GM12878 (cell line): ENCODE data around the gene LEMD3. TPM values are rescaled to one million over a fixed set of nuclear protein-coding genes. Genes with fewer than 3 reads are reported as not detected.

ENCODE experiments used
- ATAC-seq: fragments of 200-7000 bp; cut with Tn5 transposase; 3 replicates; pipeline ENCODE4 v1.9.1; 2020; ENCODE audit warnings: mild to moderate bottlenecking, moderate library complexity
- BruUV-seq: library from RNA; stranded (reverse); fragments of 400-500 nt; replicated peaks from 2 replicates; lab custom pipeline; 2021; lab: Mats Ljungman, UMichigan
- CTCF ChIA-PET: fragments of 300-600 bp; sonication (Branson Sonifier 250); formaldehyde crosslinking; extraction: SDS; loops from one replicate; lab custom pipeline; 2021; ENCODE audit warnings: inconsistent platforms; lab: Yijun Ruan, JAX
- POLR2A ChIA-PET: fragments of 350-600 bp; formaldehyde crosslinking; extraction: SDS; loops from one replicate; lab custom pipeline; 2021; ENCODE audit warnings: inconsistent platforms; lab: Charles Lee
- RAD21 ChIA-PET: fragments of 300-600 bp; sonication (Branson Sonifier 250); formaldehyde crosslinking; loops from one replicate; lab custom pipeline; 2023; ENCODE audit warnings: antibody characterized with exemption; ENCODE audit not compliant: unreplicated experiment; lab: Charles Lee
- SMC1A ChIA-PET: fragments of 300-600 bp; sonication (Branson Sonifier 250); formaldehyde crosslinking; loops from one replicate; lab custom pipeline; 2023; ENCODE audit not compliant: unreplicated experiment, uncharacterized antibody; lab: Charles Lee
- DNase-seq: peaks from one replicate; pipeline ENCODE4 v3.0.0-alpha.2; 2011; ENCODE audit warnings: low read depth, low spot score
- FAIRE-seq: peaks from 3 replicates; lab custom pipeline; 2011; peaks lifted over from hg19 to GRCh38; lab: Jason Lieb, UNC
- H2AFZ ChIP-seq: 2 replicates; pipeline ENCODE4 v1.6.0; 2011; ENCODE audit warnings: low read depth, low read length, control low read depth; ENCODE audit not compliant: control insufficient read depth
- H3K27ac ChIP-seq: 2 replicates; pipeline ENCODE4 v1.5.1; 2011; ENCODE audit warnings: control low read depth; ENCODE audit not compliant: control insufficient read depth, insufficient read depth
- H3K27me3 ChIP-seq, 2 experiments: replicated peaks in 1 of 2; 2 replicates each; pipeline versions ENCODE4 v1.6.0 to v1.6.1; 2011; ENCODE audit warnings: low read length in 1 of 2; ENCODE audit not compliant: control insufficient read depth in 2 of 2, insufficient read depth in 2 of 2
- H3K36me3 ChIP-seq, 2 experiments: 2 replicates each; pipeline ENCODE4 v1.5.1; 2011; ENCODE audit warnings: low read length in 1 of 2; ENCODE audit not compliant: control insufficient read depth in 2 of 2, insufficient read depth in 2 of 2
- H3K4me1 ChIP-seq: 2 replicates; pipeline ENCODE4 v1.6.1; 2011; ENCODE audit warnings: mild to moderate bottlenecking, low read length, moderate library complexity, mixed read lengths; ENCODE audit not compliant: control insufficient read depth, insufficient read depth
- H3K4me2 ChIP-seq: 2 replicates; pipeline ENCODE4 v1.6.0; 2011; ENCODE audit warnings: control low read depth; ENCODE audit not compliant: control insufficient read depth, insufficient read depth
- H3K4me3 ChIP-seq: fragments of 200-600 bp; sonication (generic); 2 replicates; pipeline ENCODE4 v1.5.1; 2016
- H3K79me2 ChIP-seq: 2 replicates; pipeline ENCODE4 v1.6.0; 2011; ENCODE audit warnings: low read length; ENCODE audit not compliant: control insufficient read depth, insufficient read depth
- H3K9ac ChIP-seq: 2 replicates; pipeline ENCODE4 v1.8.0; 2011; ENCODE audit warnings: low read length, control low read depth, mixed read lengths; ENCODE audit not compliant: control insufficient read depth, insufficient read depth
- H3K9me3 ChIP-seq: replicated peaks from 3 replicates; pipeline ENCODE4 v1.5.1; 2011; ENCODE audit warnings: mild to moderate bottlenecking, low read length; ENCODE audit not compliant: control insufficient read depth, insufficient read depth
- H4K20me1 ChIP-seq: 2 replicates; pipeline ENCODE4 v1.6.0; 2011; ENCODE audit not compliant: control insufficient read depth, insufficient read depth
- CBFB ChIP-seq: IDR thresholded peaks from 2 replicates; pipeline ENCODE4 v1.6.1; 2016; ENCODE audit warnings: antibody characterized with exemption, low read depth
- CHD1 ChIP-seq: IDR thresholded peaks from 2 replicates; pipeline ENCODE4 v1.6.1; 2012; ENCODE audit warnings: low read depth, low read length, improper control_type of control experiment
- FOXK2 ChIP-seq: fragments of 450-650 bp; IDR thresholded peaks from 2 replicates; pipeline ENCODE4 v1.6.1; 2017; ENCODE audit warnings: mild to moderate bottlenecking, moderate library complexity
- HDGF ChIP-seq: fragments of 450-650 bp; IDR thresholded peaks from 2 replicates; pipeline ENCODE4 v1.6.1; 2016; ENCODE audit warnings: antibody characterized with exemption
- KLF5 ChIP-seq: fragments of 450-650 bp; IDR thresholded peaks from 2 replicates; pipeline ENCODE4 v1.6.1; 2014; ENCODE audit warnings: mild to moderate bottlenecking; ENCODE audit not compliant: partially characterized antibody
- MYC ChIP-seq: IDR thresholded peaks from 2 replicates; pipeline ENCODE4 v1.6.1; 2011; ENCODE audit warnings: mild to moderate bottlenecking, low read length, moderate library complexity, inconsistent platforms; ENCODE audit not compliant: insufficient read depth, insufficient replicate concordance, insufficient read length, severe bottlenecking
- NR2C1 ChIP-seq: fragments of 450-650 bp; IDR thresholded peaks from 2 replicates; pipeline ENCODE4 v1.6.1; 2017; ENCODE audit warnings: antibody characterized with exemption, mild to moderate bottlenecking, moderate library complexity
- RAD51 ChIP-seq: fragments of 450-650 bp; IDR thresholded peaks from 2 replicates; pipeline ENCODE4 v1.6.1; 2016; ENCODE audit warnings: moderate library complexity, mild to moderate bottlenecking, inconsistent platforms
- RFX5 ChIP-seq: IDR thresholded peaks from 2 replicates; pipeline ENCODE4 v1.6.1; 2011; ENCODE audit warnings: low read depth, low read length, improper control_type of control experiment
- SUZ12 ChIP-seq: fragments of 200-600 bp; sonication (generic); IDR thresholded peaks from one replicate; pipeline ENCODE4 v1.6.1; 2018; ENCODE audit warnings: antibody characterized with exemption, mild to moderate bottlenecking; ENCODE audit not compliant: unreplicated experiment
- TCF12 ChIP-seq: IDR thresholded peaks from 2 replicates; pipeline ENCODE4 v1.6.1; 2011; ENCODE audit warnings: low read depth, mild to moderate bottlenecking, low read length
- WGBS: methylation state at CpG from one replicate; pipeline ENCODE4 v1.1.6; 2016; ENCODE audit warnings: low lambda C conversion rate; ENCODE audit not compliant: insufficient replicate concordance, insufficient coverage; ENCODE audit errors: missing lambda C conversion rate; 5-methylcytosine and 5-hydroxymethylcytosine counted together
- in situ Hi-C: fragments of 300-500 bp; cut with MboI; formaldehyde crosslinking; loops from 9 replicates; pipeline ENCODE4 v1.14.3; 2018; ENCODE audit warnings: mixed read lengths
- intact Hi-C: fragments of 100-400 bp; cut with micrococcal nuclease; formaldehyde crosslinking; loops from one replicate; pipeline ENCODE4 v1.14.2; 2022; ENCODE audit not compliant: unreplicated experiment
- polyA plus RNA-seq, 11 experiments: library from polyadenylated mRNA; depleted of rRNA in 4 of 11; unstranded in 6 of 11; stranded (reverse) in 5 of 11; fragments of >200 nt; fragmentation: Nextera tagmentation in 4 of 11; fragmentation: Illumina TruSeq in 1 of 11; extraction: Ambion mirVana in 4 of 11; extraction: Trizol in 1 of 11; gene quantifications; 1 replicate in 1 of 11; 2 replicates in 10 of 11; pipeline versions ENCODE4 v1.2.1 to v1.2.3, GENCODE V29; 2011 to 2016; ENCODE audit warnings: inconsistent platforms in 2 of 11, missing spikeins in 2 of 11, low read depth in 1 of 11
- total RNA-seq, 4 experiments: library from RNA; depleted of rRNA in 3 of 4; stranded (reverse); fragments of >200 nt in 3 of 4; fragmentation: Illumina TruSeq in 1 of 4; extraction: Trizol in 1 of 4; gene quantifications; 2 replicates each; pipeline versions ENCODE4 v1.2.1 to v1.2.3, GENCODE V29; 2013 to 2021
- TF ChIP-seq, protein P1 (sequence below): fragments of 450-650 bp; IDR thresholded peaks from 2 replicates; pipeline ENCODE4 v1.6.1; 2017; ENCODE audit warnings: borderline replicate concordance
- TF ChIP-seq, protein P2 (sequence below), 3 experiments: IDR thresholded peaks in 2 of 3; conservative IDR thresholded peaks in 1 of 3; 2 replicates each; pipeline ENCODE4 v1.5.1; 2011; ENCODE audit warnings: low read depth in 3 of 3, low read length in 3 of 3, mild to moderate bottlenecking in 3 of 3, control low read depth in 2 of 3, moderate library complexity in 2 of 3, inconsistent platforms in 1 of 3, mixed read lengths in 1 of 3; ENCODE audit not compliant: control insufficient read depth in 2 of 3, insufficient read depth in 1 of 3; ENCODE audit errors: extremely low read depth in 1 of 3
- TF ChIP-seq, protein P3 (sequence below): IDR thresholded peaks from 2 replicates; pipeline ENCODE4 v1.6.1; 2012; ENCODE audit warnings: low read depth, low read length, improper control_type of control experiment
- TF ChIP-seq, protein P4 (sequence below): fragments of 450-650 bp; IDR thresholded peaks from 2 replicates; pipeline ENCODE4 v1.6.1; 2014; ENCODE audit warnings: mild to moderate bottlenecking
- TF ChIP-seq, protein P5 (sequence below): IDR thresholded peaks from 2 replicates; pipeline ENCODE4 v1.6.1; 2011; ENCODE audit warnings: mild to moderate bottlenecking, low read depth, low read length, moderate library complexity; ENCODE audit not compliant: insufficient replicate concordance
- TF ChIP-seq, protein P6 (sequence below): fragments of 150-350 bp; IDR thresholded peaks from 2 replicates; pipeline ENCODE4 v1.6.1; 2014; ENCODE audit warnings: mild to moderate bottlenecking, low read depth, low read length

LEMD3 gene
- total and polyA plus RNA-seq, 10 of the 15 experiments (the other 5 are each of a cell fraction or from before 2014, with no cell fraction given) = 7.5 to 26.0 (median 16.5) TPM

DNA sequence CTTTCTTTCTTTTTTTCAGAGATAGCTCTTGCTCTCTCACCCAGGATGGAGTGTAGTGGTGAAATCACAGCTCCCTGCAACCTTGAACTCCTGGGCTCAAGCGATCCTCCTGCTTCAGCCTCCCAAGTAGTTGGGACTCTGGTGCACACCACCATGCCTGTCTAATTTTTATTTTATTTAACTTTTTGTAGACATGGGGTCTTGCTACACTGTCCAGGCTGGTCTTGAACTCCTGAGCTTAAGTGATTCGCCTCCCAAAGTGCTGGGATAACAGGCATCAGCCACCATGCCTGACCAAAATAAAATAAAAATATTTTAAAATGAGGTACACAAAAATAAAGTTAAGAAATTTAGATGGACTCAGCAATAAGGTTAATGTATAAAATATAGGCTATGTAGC, 5.1 kb upstream of the LEMD3 start:
- H3K9me3 ChIP-seq = no peaks in the 10 kb centered on the region
- no peak overlapping the region for H3K27ac ChIP-seq
- peaks cover 6% of the 10 kb centered on the region for H3K79me2 ChIP-seq
- H3K4me3 ChIP-seq = no peak overlapping the region
- ATAC-seq (no peak), FAIRE-seq (no peak), DNase-seq (no peak)
- ChIA-PET SMC1A (interaction anchor here (0.6 to 2.7 kb wide), 14 partner anchors 8 to 655 kb away, joined by 3 to 14 read pairs (median 4); no protein-coding TSS in a partner anchor), POLR2A (interaction anchor here (0.7 to 1.9 kb wide), 5 partner anchors 9 to 474 kb away, joined by 3 to 7 read pairs (median 3); no protein-coding TSS in a partner anchor), CTCF (interaction anchor here (0.6 to 1.9 kb wide), 5 partner anchors 69 to 368 kb away, joined by 3 to 16 read pairs (median 4); no protein-coding TSS in a partner anchor), RAD21 (interaction anchor here (0.6 to 2.3 kb wide), 6 partner anchors 8 to 494 kb away, joined by 3 to 12 read pairs (median 4); no protein-coding TSS in a partner anchor)
- BruUV-seq = no TSS peak
- intact Hi-C loops = loop anchor here (10.0 kb wide), 1 partner anchor 549 kb away; the partner anchor contains the start of gene RASSF3
- no peak overlapping the region for H2AFZ ChIP-seq
- WGBS = 100% methylated on average over 2 of the region's 2 CpGs
- no peaks in the 10 kb centered on the region for H4K20me1 ChIP-seq
- H3K36me3 ChIP-seq = no peaks in the 10 kb centered on the region
- H3K27me3 ChIP-seq = no peaks in the 10 kb centered on the region
- H3K4me1 ChIP-seq = peaks cover 16% of the 10 kb centered on the region
- H3K4me2 ChIP-seq = no peak overlapping the region
- H3K9ac ChIP-seq = no peak overlapping the region
- in situ Hi-C loops = no loop called here
- TF ChIP-seq, protein P1, sequence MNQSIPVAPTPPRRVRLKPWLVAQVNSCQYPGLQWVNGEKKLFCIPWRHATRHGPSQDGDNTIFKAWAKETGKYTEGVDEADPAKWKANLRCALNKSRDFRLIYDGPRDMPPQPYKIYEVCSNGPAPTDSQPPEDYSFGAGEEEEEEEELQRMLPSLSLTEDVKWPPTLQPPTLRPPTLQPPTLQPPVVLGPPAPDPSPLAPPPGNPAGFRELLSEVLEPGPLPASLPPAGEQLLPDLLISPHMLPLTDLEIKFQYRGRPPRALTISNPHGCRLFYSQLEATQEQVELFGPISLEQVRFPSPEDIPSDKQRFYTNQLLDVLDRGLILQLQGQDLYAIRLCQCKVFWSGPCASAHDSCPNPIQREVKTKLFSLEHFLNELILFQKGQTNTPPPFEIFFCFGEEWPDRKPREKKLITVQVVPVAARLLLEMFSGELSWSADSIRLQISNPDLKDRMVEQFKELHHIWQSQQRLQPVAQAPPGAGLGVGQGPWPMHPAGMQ = no peak
- TF ChIP-seq SUZ12 (no peak), CHD1 (no peak), MYC (no peak), RAD51 (no peak), HDGF (no peak), RFX5 (no peak), TCF12 (no peak), NR2C1 (no peak), KLF5 (no peak), CBFB (no peak), FOXK2 (no peak)
- TF ChIP-seq, protein P2, sequence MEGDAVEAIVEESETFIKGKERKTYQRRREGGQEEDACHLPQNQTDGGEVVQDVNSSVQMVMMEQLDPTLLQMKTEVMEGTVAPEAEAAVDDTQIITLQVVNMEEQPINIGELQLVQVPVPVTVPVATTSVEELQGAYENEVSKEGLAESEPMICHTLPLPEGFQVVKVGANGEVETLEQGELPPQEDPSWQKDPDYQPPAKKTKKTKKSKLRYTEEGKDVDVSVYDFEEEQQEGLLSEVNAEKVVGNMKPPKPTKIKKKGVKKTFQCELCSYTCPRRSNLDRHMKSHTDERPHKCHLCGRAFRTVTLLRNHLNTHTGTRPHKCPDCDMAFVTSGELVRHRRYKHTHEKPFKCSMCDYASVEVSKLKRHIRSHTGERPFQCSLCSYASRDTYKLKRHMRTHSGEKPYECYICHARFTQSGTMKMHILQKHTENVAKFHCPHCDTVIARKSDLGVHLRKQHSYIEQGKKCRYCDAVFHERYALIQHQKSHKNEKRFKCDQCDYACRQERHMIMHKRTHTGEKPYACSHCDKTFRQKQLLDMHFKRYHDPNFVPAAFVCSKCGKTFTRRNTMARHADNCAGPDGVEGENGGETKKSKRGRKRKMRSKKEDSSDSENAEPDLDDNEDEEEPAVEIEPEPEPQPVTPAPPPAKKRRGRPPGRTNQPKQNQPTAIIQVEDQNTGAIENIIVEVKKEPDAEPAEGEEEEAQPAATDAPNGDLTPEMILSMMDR (IDR thresholded peaks at IDR 0.05 in 2 of 3, conservative IDR thresholded peaks at IDR 0.05 in 1 of 3; ENCODE audit: control insufficient read depth in 2 of 3, extremely low read depth in 1 of 3, insufficient read depth in 1 of 3, low read depth in 3 of 3, low read length in 3 of 3) = no peak
- TF ChIP-seq, protein P3, sequence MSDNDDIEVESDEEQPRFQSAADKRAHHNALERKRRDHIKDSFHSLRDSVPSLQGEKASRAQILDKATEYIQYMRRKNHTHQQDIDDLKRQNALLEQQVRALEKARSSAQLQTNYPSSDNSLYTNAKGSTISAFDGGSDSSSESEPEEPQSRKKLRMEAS = no peak
- TF ChIP-seq, protein P4, sequence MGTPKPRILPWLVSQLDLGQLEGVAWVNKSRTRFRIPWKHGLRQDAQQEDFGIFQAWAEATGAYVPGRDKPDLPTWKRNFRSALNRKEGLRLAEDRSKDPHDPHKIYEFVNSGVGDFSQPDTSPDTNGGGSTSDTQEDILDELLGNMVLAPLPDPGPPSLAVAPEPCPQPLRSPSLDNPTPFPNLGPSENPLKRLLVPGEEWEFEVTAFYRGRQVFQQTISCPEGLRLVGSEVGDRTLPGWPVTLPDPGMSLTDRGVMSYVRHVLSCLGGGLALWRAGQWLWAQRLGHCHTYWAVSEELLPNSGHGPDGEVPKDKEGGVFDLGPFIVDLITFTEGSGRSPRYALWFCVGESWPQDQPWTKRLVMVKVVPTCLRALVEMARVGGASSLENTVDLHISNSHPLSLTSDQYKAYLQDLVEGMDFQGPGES = no peak
- TF ChIP-seq, protein P5, sequence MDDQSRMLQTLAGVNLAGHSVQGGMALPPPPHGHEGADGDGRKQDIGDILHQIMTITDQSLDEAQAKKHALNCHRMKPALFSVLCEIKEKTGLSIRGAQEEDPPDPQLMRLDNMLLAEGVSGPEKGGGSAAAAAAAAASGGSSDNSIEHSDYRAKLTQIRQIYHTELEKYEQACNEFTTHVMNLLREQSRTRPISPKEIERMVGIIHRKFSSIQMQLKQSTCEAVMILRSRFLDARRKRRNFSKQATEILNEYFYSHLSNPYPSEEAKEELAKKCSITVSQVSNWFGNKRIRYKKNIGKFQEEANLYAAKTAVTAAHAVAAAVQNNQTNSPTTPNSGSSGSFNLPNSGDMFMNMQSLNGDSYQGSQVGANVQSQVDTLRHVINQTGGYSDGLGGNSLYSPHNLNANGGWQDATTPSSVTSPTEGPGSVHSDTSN = no peak
- TF ChIP-seq, protein P6, sequence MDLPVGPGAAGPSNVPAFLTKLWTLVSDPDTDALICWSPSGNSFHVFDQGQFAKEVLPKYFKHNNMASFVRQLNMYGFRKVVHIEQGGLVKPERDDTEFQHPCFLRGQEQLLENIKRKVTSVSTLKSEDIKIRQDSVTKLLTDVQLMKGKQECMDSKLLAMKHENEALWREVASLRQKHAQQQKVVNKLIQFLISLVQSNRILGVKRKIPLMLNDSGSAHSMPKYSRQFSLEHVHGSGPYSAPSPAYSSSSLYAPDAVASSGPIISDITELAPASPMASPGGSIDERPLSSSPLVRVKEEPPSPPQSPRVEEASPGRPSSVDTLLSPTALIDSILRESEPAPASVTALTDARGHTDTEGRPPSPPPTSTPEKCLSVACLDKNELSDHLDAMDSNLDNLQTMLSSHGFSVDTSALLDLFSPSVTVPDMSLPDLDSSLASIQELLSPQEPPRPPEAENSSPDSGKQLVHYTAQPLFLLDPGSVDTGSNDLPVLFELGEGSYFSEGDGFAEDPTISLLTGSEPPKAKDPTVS = no peak
